CD4-positive, alpha-beta memory T cell (primary cell): ENCODE results near the gene ABCC9. TPM values are rescaled to one million over a fixed set of nuclear protein-coding genes. Genes with fewer than 3 reads are reported as not detected.

ENCODE experiments used
- CTCF ChIA-PET: fragments of 350-600 bp; sonication (Branson Sonifier 250); formaldehyde crosslinking; loops from one replicate; lab custom pipeline; 2021; ENCODE audit warnings: inconsistent platforms; ENCODE audit not compliant: partially characterized antibody; lab: Charles Lee
- POLR2A ChIA-PET: fragments of 350-600 bp; sonication (Branson Sonifier 250); formaldehyde crosslinking; loops from one replicate; lab custom pipeline; 2021; ENCODE audit not compliant: partially characterized antibody; lab: Charles Lee
- DNase-seq, 5 donors: peaks; one replicate each; pipeline versions ENCODE4 v3.0.0 to v3.0.0-alpha.2; 2020 to 2022; ENCODE audit warnings: mixed read lengths in 1 of 5
- H3K27ac ChIP-seq: one replicate; pipeline ENCODE4 v1.7.0; 2013; ENCODE audit warnings: low read depth, low read length
- H3K27me3 ChIP-seq: 2 replicates; pipeline ENCODE4 v1.7.0; 2013; ENCODE audit warnings: mild to moderate bottlenecking, low read length, moderate library complexity; ENCODE audit not compliant: insufficient read depth
- H3K36me3 ChIP-seq: 2 replicates; pipeline ENCODE4 v1.7.0; 2013; ENCODE audit warnings: mild to moderate bottlenecking, low read length, moderate library complexity; ENCODE audit not compliant: insufficient read depth
- H3K4me1 ChIP-seq: 2 replicates; pipeline ENCODE4 v1.7.0; 2013; ENCODE audit warnings: mild to moderate bottlenecking, low read length, moderate library complexity; ENCODE audit not compliant: insufficient read depth
- H3K4me3 ChIP-seq, 2 donors: one replicate each; pipeline ENCODE4 v1.7.0; 2013; ENCODE audit warnings: low read length in 2 of 2, mild to moderate bottlenecking in 1 of 2
- H3K9me3 ChIP-seq, 2 donors: one replicate each; pipeline ENCODE4 v1.7.0; 2013; ENCODE audit warnings: low read length in 2 of 2, control low read depth in 1 of 2; ENCODE audit not compliant: control insufficient read depth in 1 of 2
- H3K27ac Mint-ChIP-seq, 7 donors: one replicate each; pipeline ENCODE4 v1.8.0; 2020 to 2021; ENCODE audit warnings: mixed read lengths in 7 of 7, mild to moderate bottlenecking in 6 of 7, inconsistent platforms in 3 of 7, moderate library complexity in 3 of 7
- H3K27me3 Mint-ChIP-seq, 2 donors: one replicate each; pipeline ENCODE4 v1.8.0; 2020 to 2021; ENCODE audit warnings: mixed read lengths in 2 of 2
- H3K36me3 Mint-ChIP-seq, 2 donors: one replicate each; pipeline ENCODE4 v1.8.0; 2020 to 2021; ENCODE audit warnings: mixed read lengths in 2 of 2, inconsistent platforms in 1 of 2, mild to moderate bottlenecking in 1 of 2
- H3K4me1 Mint-ChIP-seq, 4 donors: one replicate each; pipeline ENCODE4 v1.8.0; 2020 to 2021; ENCODE audit warnings: mixed read lengths in 4 of 4, mild to moderate bottlenecking in 1 of 4
- H3K4me3 Mint-ChIP-seq, 8 donors: one replicate each; pipeline ENCODE4 v1.8.0; 2020 to 2021; ENCODE audit warnings: mixed read lengths in 8 of 8, mild to moderate bottlenecking in 7 of 8, moderate library complexity in 6 of 8, inconsistent platforms in 3 of 8
- H3K9me3 Mint-ChIP-seq, 8 donors: one replicate each; pipeline ENCODE4 v1.8.0; 2020 to 2021; ENCODE audit warnings: mixed read lengths in 8 of 8, mild to moderate bottlenecking in 5 of 8, inconsistent platforms in 3 of 8, moderate library complexity in 1 of 8
- intact Hi-C: fragments of 100-400 bp; cut with micrococcal nuclease; formaldehyde crosslinking; loops from one replicate; pipeline ENCODE4 v1.15.1; 2023
- polyA plus RNA-seq, 2 donors: library from polyadenylated mRNA; unstranded; fragments of 300-500 nt; fragmentation: Illumina TruSeq; gene quantifications; one replicate each; pipeline ENCODE4 v1.2.3, GENCODE V29; 2021
- total RNA-seq, 2 experiments: library from RNA; stranded (reverse); gene quantifications; one replicate each; pipeline ENCODE4 v1.2.3, GENCODE V29; 2021

Gene ABCC9
- total and polyA plus RNA-seq, 4 experiments from 2014 or later = not detected

DNA sequence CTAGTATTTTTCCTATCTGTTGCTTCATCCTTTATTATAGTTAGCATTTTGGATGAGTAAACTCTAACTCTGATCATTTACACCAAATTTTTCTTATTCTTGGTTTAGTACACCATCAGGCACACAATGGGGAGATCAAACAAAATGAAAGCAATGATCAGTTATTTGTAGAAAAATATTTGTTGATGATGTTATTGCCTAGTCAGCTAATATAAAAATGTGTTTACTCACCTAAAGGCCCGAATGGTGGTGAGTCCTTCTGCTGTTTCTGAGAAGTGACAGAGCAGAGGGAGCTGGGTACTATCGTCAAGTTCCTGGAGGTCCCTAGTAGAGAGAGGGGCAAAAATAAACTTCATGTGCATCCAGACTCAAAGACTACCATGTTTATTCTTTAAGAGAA lies 103.4 kb downstream of the ABCC9 start:
- Histone ChIP-seq H3K36me3 (no peaks in the 10 kb centered on the region), H3K27me3 (no peaks in the 10 kb centered on the region), H3K27ac (no peak overlapping the region), H3K9me3 (no peaks in the 10 kb centered on the region), H3K4me3 (no peak overlapping the region), H3K4me1 (no peaks in the 10 kb centered on the region)
- DNase-seq = no peak
- H3K27ac Mint-ChIP-seq = no peak overlapping the region
- no peaks in the 10 kb centered on the region for H3K36me3 Mint-ChIP-seq
- POLR2A ChIA-PET = no interaction called here
- peaks cover 4 to 10% of the 10 kb centered on the region in 2 donors for H3K27me3 Mint-ChIP-seq
- intact Hi-C loops = no loop called here
- no peak overlapping the region for H3K4me3 Mint-ChIP-seq
- peaks cover 0 to 3% (median 0%) of the 10 kb centered on the region in 8 donors for H3K9me3 Mint-ChIP-seq
- H3K4me1 Mint-ChIP-seq = no peaks in the 10 kb centered on the region
- CTCF ChIA-PET = no interaction called here

DNA sequence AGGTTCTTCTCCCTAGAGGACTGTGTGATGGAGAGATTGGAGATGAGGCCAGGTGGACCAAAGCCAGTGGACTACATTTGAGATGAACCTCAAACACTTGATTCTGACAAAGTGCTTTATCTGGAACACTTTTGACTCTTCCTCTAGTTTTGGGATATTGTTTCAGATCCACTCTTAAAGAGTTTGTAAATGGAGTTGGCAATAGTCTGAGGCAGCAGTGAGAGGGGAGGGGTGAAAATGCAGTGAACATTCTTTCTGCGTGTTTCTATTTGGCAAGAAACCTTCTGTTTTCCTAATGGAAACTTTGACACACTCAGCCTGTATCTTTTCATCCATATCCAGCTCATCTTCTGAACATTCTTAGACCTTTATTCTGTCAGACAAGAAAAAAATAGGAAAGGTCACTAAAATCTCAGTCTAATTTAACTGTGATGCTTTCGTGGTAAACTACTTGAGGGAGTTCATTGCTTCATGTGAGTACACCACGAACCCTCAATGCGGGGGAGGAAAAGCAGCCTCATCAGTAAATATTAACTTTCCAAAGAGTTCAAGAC lies 109.4 kb downstream of the ABCC9 start:
- POLR2A ChIA-PET = no interaction called here
- H3K27ac ChIP-seq = no peak overlapping the region
- H3K4me3 ChIP-seq = no peak overlapping the region
- no peaks in the 10 kb centered on the region for H3K4me1 Mint-ChIP-seq
- H3K4me3 Mint-ChIP-seq = no peak overlapping the region
- H3K9me3 ChIP-seq = no peaks in the 10 kb centered on the region
- DNase-seq = no peak
- H3K27me3 ChIP-seq = no peaks in the 10 kb centered on the region
- intact Hi-C loops = no loop called here
- CTCF ChIA-PET = no interaction called here
- peaks cover 5 to 10% of the 10 kb centered on the region in 2 donors for H3K27me3 Mint-ChIP-seq
- H3K27ac Mint-ChIP-seq = no peak overlapping the region
- no peaks in the 10 kb centered on the region for H3K36me3 Mint-ChIP-seq
- H3K9me3 Mint-ChIP-seq = peaks cover 0 to 3% (median 0%) of the 10 kb centered on the region in 8 donors
- no peaks in the 10 kb centered on the region for H3K36me3 ChIP-seq
- H3K4me1 ChIP-seq = no peaks in the 10 kb centered on the region

DNA sequence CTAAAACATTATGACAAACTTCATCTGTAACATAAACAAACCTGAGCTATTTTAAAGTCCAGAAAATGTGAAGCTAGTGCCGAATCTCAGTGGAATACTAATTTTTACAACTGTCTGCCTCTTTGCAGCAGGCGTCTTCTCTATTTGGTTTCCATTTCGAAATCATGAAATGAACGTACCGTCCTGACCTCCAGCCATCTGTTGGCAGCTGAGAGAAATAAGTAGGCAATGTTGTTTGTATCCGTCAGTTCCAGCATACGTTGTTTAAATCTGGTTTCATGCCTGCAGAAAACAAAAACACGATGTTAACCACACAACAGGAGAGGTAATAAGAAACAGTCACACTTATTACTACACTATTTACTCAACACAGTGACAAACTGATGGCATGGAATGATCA lies 112.4 kb downstream of the ABCC9 start:
- CTCF ChIA-PET = no interaction called here
- no peaks in the 10 kb centered on the region for H3K36me3 Mint-ChIP-seq
- peaks cover 9 to 10% of the 10 kb centered on the region in 2 donors for H3K27me3 Mint-ChIP-seq

DNA sequence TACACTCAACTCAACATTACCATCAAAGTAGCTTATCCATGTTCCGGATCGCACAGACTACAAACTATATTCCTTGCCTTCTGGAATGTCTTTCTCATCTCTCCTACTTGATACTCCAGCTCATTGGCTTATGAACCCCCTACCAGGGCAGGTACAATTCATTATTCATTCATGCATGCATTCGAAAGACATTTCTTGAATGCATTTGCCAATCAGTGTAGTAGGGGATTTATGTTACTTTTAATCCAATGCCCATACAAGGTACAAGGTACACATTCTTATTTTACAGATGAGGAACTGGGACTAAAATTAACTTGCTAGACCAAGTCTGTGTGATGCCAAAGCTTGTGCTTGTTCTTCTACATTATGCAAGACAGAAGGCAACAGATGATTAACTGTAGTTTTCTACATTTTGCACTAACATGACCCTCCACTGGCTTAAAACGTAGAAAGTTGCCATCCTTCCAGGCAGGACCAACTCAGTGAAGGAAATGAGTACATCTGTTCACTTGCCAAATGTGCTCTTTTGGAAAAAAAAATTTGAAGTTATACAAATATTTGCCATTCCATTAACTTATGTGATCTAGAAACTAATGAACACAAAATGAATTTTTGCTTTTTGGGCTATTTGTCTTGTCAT lies 113.0 kb downstream of the ABCC9 start:
- Histone ChIP-seq H3K4me3 (no peak overlapping the region), H3K36me3 (no peaks in the 10 kb centered on the region), H3K27me3 (no peaks in the 10 kb centered on the region), H3K4me1 (no peaks in the 10 kb centered on the region), H3K9me3 (no peaks in the 10 kb centered on the region), H3K27ac (no peak overlapping the region)
- no peak for DNase-seq
- intact Hi-C loops = no loop called here
- Mint-ChIP-seq H3K27me3 (peaks cover 8 to 10% of the 10 kb centered on the region in 2 donors), H3K27ac (no peak overlapping the region), H3K36me3 (no peaks in the 10 kb centered on the region), H3K9me3 (peaks cover 0 to 2% (median 0%) of the 10 kb centered on the region in 8 donors), H3K4me3 (no peak overlapping the region), H3K4me1 (no peaks in the 10 kb centered on the region)
- ChIA-PET POLR2A (no interaction called here), CTCF (no interaction called here)

More for the DNA sequence above, 112.4 kb downstream of the ABCC9 start:
- intact Hi-C loops = no loop called here
- no peak overlapping the region for H3K4me3 Mint-ChIP-seq
- no peaks in the 10 kb centered on the region for H3K27me3 ChIP-seq
- POLR2A ChIA-PET = no interaction called here
- H3K9me3 Mint-ChIP-seq = peaks cover 0 to 2% (median 0%) of the 10 kb centered on the region in 8 donors
- no peak overlapping the region for H3K27ac ChIP-seq
- H3K4me3 ChIP-seq = no peak overlapping the region
- H3K36me3 ChIP-seq = no peaks in the 10 kb centered on the region
- H3K4me1 Mint-ChIP-seq = no peaks in the 10 kb centered on the region
- H3K4me1 ChIP-seq = no peaks in the 10 kb centered on the region
- DNase-seq = no peak
- H3K9me3 ChIP-seq = no peaks in the 10 kb centered on the region
- no peak overlapping the region for H3K27ac Mint-ChIP-seq

DNA sequence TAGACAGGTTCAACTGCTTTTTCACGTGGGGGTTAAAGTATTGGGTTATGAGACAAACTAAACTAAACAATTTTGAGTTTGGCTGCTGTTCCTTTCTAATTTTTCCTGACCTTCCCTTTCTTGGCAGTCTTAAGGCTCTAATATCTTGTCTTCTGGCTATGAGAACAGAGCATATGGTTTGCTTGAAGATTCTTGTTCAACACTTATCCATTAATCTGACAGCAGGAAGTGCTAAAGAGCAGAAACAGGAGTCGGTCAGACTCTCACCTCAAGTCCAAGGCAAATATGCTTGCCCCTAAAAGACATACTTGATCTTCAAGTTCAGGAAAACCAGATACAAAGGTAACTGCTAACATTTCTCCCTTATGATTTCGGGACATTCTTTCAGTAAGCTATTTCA lies 114.1 kb downstream of the ABCC9 start:
- Mint-ChIP-seq H3K27ac (no peak overlapping the region), H3K9me3 (peaks cover 0 to 2% (median 0%) of the 10 kb centered on the region in 8 donors), H3K4me1 (no peaks in the 10 kb centered on the region), H3K36me3 (no peaks in the 10 kb centered on the region), H3K27me3 (peaks cover 8 to 10% of the 10 kb centered on the region in 2 donors), H3K4me3 (no peak overlapping the region)
- H3K4me3 ChIP-seq = no peak overlapping the region
- CTCF ChIA-PET = no interaction called here
- H3K27me3 ChIP-seq = no peaks in the 10 kb centered on the region
- POLR2A ChIA-PET = no interaction called here
- H3K27ac ChIP-seq = no peak overlapping the region
- intact Hi-C loops = no loop called here
- no peak for DNase-seq
- H3K36me3 ChIP-seq = no peaks in the 10 kb centered on the region
- no peaks in the 10 kb centered on the region for H3K9me3 ChIP-seq
- no peaks in the 10 kb centered on the region for H3K4me1 ChIP-seq

DNA sequence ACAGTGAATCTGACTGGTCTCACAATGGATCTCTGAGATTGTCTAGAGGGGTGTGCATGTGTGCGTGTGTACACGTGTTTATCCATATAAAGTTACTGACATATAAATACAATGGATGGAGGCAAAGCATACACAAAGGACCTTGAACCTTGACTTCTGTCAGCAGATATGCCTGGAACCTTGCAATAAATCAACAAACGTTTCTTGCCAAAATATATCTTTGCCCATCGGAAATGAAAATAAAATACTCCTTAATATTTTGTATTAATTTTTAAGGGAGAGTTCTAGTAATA lies 114.7 kb downstream of the ABCC9 start:
- Mint-ChIP-seq H3K9me3 (peaks cover 0 to 2% (median 0%) of the 10 kb centered on the region in 8 donors), H3K27ac (no peak overlapping the region), H3K27me3 (peaks cover 7 to 10% of the 10 kb centered on the region in 2 donors), H3K4me1 (no peaks in the 10 kb centered on the region), H3K36me3 (no peaks in the 10 kb centered on the region), H3K4me3 (no peak overlapping the region)
- Histone ChIP-seq H3K36me3 (no peaks in the 10 kb centered on the region), H3K4me1 (no peaks in the 10 kb centered on the region), H3K27ac (no peak overlapping the region), H3K27me3 (no peaks in the 10 kb centered on the region), H3K9me3 (no peaks in the 10 kb centered on the region), H3K4me3 (no peak overlapping the region)
- POLR2A ChIA-PET = no interaction called here
- intact Hi-C loops = no loop called here
- CTCF ChIA-PET = no interaction called here
- no peak for DNase-seq

DNA sequence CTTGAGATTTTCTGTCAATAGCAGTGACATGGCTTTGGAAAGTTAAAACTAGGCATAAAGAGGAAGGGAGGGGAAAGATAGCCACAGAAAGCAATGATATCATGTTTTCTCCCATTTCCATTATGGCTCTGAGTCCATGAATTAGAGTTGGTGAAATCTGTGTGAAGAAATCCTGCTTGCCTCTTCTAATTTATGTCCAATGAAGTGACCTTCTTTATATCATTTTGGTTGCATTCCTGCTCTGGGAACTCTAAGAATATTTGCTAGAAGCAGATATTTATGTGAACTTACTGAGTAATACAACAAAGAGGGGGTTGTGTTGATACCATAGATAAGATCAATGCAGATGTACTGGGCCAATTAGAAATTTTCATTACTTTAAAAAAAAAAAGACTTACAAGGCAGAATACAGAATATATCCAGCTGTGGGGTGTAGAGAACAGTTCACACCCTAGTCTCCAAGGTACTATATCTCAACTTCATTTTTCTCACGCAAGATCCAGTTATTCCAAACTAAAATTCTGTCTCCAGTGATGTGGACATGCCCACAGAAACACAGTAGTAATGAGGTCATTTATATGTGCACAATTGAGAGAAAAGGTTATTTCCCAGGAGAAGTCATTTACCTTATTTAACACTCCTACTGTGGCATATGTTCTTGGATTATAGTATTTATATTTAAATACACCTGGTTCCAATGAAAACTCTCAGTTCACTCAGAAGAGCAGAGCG lies 115.2 kb downstream of the ABCC9 start:
- H3K9me3 ChIP-seq = no peaks in the 10 kb centered on the region
- no peaks in the 10 kb centered on the region for H3K4me1 Mint-ChIP-seq
- no peak for DNase-seq
- intact Hi-C loops = no loop called here
- no peak overlapping the region for H3K27ac Mint-ChIP-seq
- POLR2A ChIA-PET = no interaction called here
- H3K36me3 ChIP-seq = no peaks in the 10 kb centered on the region
- H3K4me3 Mint-ChIP-seq = no peak overlapping the region
- H3K27ac ChIP-seq = no peak overlapping the region
- no peaks in the 10 kb centered on the region for H3K36me3 Mint-ChIP-seq
- no peaks in the 10 kb centered on the region for H3K4me1 ChIP-seq
- H3K4me3 ChIP-seq = no peak overlapping the region
- H3K27me3 ChIP-seq = no peaks in the 10 kb centered on the region
- H3K9me3 Mint-ChIP-seq = peaks cover 0 to 2% (median 0%) of the 10 kb centered on the region in 8 donors
- peaks cover 5% of the 10 kb centered on the region in 2 donors for H3K27me3 Mint-ChIP-seq
- CTCF ChIA-PET = no interaction called here
